HG02970 (cell line): ENCODE measurements around the gene GATA3.

Experiments used
- ATAC-seq: cut with Tn5 transposase; IDR thresholded peaks from one replicate; pipeline ENCODE4 v1.9.1; 2021; ENCODE audit warnings: mild to moderate bottlenecking, moderate library complexity, moderate number of reproducible peaks; ENCODE audit not compliant: unreplicated experiment, low FRiP score

GATA3 gene

DNA sequence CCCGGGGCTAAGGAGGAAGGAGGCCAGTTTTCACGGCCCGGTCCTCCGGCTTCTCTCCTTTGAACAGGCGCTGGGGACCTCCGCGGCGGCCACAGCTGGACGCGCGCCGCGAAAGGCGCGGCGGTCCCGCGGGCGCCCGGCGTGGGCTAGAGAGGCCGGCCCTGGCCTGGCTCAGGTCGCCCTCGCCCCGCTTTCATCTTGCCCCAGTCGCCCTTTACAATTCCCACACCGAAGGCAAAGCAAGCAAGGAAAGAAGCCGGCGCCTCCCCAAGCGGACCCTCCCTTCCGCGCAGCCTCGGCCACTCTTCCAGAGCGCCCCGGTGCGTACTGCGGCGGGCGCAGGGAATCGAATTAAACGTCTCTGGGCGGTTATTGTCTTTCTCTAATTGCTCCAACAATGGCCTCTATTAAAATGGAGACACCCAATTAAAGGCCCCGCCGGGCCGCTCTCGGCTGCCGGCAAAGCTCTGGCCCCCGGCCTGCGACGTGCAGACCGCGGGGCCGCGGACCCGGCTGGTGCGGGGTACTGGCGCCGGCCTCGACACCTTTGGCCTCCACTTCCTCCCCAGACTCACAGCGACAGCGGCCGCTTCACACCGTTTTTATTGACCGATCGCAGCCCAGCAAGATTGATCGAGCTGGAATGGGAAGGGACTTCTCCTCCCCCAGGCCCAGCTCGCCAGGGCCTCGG is 4.5 kb upstream of the GATA3 start:
- ATAC-seq, result no peak

DNA sequence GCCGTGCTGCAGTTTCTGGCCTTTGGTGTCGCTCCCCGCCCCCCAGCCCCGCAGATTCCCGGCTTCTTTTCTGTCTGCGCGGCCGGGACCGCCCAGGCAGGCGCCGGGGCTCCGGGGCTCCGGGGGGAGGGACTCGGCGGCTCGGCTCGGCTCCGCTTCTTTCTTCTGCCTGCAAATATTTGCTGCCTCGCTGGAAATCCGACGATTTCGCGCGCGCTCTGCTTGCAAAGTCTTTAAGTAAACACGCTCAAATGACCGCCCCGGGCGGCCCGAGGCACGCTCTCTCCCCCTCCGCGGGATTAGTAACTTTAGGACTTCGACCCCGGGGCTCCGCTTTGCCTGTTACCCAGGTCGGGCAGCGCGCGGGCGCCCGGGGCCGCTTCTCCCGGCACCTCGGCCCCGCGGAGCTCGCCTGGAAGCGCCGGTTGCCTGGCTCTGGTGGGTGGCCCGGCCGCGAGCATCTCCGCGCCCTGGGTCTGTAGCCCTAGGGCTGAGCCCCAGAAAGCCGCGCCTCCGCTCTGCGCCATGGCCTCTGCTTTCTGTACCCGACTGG is 3.9 kb upstream of the GATA3 start:
- no peak for ATAC-seq

DNA sequence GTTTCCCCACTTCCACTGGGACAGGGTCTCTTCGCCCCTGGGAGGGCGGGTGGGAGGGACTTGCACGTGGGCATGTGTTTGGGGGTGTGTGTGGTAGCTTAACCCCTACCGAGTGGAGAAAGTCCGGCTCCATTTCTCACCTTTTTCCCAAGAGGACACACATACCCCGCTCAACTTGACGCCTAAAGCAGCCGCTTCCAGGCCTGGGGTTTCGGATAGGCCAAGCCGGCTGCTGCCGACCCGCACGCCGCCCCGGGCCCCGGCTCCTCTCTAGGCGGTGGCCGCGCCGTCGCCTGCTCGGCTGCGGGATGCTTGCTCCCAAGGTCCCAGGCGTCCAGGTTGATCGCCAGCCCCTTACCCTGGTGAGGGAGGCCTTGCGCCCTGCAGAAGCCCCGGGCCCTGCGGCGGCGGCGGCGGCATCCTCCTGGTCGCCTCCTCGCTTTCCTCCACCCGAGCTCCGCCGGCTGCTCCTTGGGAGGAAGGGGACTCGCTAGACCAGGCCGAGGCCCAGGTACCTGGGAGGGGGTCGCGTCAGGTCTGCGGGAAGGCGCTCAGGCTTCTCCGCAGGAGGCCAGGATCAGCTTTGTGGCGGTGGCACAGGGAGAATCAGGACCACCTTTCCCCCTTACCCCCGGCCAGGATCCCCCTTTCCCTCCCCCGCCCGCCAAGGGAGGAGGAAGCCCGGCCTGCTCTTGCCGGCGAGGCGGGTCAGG is 3.2 kb upstream of the GATA3 start:
- ATAC-seq, result no peak

DNA sequence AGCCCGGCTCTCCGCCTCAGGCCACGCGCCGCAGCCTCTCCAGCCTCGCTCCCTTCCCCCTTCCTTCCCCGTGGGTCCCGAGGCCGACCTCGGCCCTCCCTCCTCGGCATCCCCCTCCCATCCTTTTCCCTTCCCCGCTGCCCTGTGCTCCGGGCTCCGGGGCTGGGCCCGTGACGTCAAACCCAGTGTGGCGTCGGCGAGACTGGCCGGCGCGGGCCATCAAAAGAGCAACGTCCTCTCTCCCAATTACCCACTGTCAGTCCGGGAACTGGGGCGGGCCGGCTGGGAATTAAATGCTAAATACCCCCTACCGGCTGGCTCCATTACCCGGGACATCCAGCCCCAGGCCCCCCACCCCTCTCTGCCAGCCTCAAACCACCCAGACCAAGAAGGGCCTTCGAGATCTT is 2.6 kb upstream of the GATA3 start:
- no peak for ATAC-seq

DNA sequence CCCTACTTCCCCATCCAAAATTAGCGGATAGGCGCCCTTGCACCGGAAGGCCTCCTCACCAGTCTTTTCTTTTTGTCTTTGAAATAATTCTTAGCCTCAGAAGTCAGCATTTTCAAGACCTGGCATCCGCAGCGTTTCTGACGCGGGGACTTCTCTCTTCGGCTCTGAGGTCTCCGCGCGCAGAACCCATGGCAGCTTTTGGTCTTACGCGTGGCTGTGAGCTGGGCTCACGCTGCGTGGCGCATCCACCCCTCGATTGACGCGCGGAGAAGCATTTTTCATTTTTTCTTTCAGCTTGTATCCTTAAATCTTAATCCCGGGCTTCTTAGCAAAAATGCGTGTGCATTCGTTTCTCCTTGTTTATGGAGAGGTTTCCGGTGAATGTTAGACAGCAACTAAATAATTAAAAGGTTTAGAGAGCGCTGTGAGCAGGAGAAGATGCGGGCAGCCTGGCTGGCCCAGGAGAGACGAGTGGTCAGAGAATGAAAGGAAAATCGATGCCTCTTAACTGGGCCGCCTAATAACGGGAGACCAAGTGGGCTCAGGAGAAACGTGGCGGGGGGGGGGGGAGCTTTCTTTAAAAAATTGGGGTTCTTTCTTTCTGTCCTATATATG is 2.0 kb upstream of the GATA3 start:
- no peak for ATAC-seq

DNA sequence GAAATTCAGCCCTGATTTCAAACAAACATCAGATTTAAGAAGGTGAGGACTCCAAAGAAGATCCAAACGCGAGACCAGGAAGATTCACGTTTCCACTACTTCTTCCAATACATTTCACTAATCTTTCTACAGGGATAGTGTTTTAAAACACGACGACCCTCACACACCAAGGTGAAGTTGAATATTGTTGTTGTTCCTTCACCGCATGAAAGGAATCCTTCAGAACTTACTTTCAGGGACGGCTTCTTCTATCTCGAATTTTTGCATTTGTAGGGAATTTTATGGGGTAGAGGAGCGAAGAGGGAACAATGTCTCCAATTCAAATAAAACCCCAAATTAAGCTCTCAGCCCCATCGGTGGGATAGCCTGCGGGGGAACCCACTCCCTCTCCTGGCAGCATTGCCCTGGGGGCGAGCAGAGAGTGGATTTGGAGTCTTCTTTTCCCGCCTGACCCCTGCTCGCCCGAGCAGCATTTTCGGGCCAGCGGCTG is 1.5 kb upstream of the GATA3 start:
- ATAC-seq, result no peak

DNA sequence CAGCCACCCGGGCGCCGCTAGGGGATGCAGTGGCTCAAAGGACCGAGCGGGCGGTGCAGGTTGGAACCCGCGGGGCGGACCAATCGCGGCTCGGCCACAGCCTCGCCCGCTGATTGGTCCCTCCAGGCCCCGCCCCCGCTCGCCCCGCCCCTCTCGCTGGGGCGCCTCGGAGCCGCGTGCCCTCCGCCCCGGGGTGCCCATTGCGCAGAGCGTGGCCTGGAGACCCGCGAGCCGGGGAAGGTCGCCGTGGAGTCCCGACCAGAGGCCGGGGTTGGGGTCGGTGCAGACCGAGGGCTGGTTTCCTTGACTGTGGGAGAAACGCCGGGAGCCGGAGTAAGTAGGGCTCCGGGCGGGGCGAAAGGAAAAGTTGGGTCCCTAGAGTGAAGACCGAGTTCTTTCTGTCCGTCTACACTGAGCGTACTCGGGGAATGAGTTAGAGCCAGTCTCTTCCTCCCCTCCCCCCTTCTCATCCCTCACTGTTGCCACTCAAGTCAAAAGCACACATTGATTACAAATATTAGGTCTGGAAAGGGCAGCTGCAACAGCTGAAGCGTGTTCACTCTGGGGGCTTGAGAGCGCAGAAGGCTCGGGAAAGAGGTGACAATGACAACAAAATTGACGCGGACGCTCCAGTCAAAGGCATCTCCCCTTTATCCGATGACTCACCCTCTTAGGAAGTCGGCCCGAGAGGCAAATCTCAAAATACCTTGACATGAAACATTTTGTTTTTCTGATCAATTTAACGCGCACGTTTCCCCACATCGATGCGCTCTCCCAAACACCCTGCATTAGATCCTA is 843 bp upstream of the GATA3 start:
- peak; percentile 73 for ATAC-seq

DNA sequence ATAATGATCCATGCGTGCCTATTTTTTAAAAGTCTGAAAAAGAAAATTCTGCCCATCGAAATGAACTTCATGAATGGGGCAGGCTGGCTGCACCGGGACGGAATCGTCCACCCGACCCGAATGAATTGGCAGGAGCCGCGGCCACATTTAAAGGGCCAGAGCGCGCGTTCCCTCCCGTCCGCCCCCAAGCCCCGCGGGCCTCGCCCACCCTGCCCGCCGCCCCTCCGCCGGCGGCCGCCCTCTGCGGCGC is 319 bp upstream of the GATA3 start:
- peak; percentile 2 for ATAC-seq

DNA sequence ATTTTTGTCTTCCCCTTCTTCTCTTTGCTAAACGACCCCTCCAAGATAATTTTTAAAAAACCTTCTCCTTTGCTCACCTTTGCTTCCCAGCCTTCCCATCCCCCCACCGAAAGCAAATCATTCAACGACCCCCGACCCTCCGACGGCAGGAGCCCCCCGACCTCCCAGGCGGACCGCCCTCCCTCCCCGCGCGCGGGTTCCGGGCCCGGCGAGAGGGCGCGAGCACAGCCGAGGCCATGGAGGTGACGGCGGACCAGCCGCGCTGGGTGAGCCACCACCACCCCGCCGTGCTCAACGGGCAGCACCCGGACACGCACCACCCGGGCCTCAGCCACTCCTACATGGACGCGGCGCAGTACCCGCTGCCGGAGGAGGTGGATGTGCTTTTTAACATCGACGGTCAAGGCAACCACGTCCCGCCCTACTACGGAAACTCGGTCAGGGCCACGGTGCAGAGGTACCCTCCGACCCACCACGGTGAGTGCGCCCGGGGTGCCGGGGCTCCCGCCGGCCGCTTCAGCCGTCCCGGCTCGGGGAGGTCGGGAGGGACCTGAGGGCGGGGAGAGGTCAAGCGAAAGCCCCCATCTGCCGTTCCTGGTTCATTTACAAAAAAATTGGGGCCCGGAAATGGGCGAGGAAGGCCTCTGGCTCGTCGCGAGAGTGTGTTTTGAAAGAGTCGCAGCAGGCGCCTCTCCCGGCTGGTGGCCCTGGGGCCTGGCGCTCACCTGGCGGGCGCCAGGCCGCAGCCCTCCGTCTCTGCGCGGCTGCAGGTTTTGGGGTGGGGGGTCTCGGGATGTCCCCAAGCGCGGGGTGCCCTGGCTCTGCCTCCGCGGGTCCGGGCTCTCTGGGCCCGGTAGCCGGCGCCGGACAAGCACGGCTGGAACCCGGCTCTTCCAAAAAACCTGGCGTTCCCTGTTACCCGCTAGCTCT is 1.2 kb downstream of the GATA3 start:
- ATAC-seq, result no peak

DNA sequence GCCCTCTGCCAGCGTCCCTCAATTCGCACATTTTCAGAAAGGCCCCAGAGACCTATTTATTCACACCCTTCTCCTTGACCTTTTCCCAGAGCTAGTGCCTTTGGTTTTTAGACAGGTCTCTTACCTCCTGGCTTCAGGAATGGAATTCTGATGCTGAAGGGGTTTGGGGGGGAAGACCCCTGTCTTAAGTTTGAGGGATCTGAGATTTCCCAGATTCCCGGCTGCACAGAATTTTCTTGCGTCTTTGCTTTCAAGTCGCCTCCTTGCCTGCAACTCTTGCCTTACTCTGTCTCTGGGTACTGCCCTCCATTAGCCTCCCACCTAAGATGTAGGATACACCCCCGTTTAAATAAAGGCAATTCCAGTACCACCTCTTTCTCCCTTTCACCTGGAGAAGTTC is 1.9 kb downstream of the GATA3 start:
- no peak for ATAC-seq

DNA sequence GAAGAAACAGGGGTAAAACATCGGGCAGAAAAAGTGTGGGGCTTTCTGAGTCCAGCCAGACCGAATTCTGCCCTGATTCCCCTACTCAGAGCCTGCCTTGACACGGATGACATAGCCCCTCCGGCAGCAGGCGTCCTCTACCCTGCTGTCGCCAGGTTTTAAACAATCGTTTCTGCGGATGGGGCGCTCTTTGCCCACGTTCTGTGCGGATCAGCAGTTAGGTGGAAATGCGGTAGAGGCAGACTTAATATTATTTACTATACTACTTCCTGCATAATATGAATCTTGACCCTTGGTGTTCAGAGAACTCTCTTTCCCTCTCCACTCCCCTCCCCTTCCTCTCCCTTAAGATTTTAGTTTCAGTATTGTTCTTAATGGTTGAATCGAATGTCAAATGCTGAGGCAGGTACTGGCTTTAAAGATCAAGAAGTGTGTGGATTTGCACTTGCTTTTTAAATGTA is 2.4 kb downstream of the GATA3 start:
- no peak for ATAC-seq

DNA sequence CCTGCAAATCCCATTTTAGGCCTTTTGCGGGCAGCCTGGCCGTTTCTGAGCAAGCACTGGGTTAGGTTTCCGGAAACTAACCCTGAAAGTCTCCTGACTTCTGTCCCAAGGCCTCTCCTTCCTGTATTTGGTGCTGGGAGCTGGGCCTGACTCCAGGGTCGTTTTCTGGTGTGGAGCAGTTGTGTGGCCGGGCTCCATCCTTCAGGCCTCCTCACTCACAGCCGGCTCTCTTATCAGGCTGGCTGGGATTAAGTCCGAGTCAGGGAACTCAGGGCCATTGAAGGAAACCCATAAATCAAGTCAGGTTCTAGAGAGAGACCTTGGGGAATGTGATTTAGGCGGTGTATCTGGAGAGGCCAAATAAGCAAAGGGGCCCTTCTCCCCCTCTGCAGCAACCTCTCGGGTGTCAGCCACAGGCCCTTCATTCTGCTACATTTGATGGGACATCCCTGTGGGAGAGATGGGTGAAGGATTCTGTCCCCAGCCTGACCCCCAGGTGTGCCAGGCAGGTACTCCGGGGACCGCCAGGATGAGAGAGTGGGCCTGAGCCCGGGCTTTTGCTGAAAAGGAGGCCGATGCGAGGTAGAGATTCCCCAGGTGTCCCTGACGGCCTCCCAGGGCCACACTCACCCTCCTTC is 3.3 kb downstream of the GATA3 start:
- ATAC-seq, result no peak

DNA sequence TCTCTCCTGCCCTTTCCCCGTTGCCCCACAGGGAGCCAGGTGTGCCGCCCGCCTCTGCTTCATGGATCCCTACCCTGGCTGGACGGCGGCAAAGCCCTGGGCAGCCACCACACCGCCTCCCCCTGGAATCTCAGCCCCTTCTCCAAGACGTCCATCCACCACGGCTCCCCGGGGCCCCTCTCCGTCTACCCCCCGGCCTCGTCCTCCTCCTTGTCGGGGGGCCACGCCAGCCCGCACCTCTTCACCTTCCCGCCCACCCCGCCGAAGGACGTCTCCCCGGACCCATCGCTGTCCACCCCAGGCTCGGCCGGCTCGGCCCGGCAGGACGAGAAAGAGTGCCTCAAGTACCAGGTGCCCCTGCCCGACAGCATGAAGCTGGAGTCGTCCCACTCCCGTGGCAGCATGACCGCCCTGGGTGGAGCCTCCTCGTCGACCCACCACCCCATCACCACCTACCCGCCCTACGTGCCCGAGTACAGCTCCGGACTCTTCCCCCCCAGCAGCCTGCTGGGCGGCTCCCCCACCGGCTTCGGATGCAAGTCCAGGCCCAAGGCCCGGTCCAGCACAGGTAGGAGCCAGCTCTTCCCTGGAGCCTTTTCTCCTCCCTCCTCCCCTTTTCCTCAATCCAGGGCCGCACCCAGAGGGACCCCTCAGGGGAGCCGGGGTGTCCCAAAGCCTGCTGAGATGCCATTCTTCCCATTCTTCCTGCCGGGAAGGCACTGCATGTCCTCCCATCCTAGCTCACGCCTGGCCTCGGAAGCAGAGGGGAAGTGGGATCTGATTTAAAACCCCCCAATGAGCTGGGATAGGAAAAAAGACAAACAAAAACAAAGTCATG is 4.0 kb downstream of the GATA3 start:
- no peak for ATAC-seq

DNA sequence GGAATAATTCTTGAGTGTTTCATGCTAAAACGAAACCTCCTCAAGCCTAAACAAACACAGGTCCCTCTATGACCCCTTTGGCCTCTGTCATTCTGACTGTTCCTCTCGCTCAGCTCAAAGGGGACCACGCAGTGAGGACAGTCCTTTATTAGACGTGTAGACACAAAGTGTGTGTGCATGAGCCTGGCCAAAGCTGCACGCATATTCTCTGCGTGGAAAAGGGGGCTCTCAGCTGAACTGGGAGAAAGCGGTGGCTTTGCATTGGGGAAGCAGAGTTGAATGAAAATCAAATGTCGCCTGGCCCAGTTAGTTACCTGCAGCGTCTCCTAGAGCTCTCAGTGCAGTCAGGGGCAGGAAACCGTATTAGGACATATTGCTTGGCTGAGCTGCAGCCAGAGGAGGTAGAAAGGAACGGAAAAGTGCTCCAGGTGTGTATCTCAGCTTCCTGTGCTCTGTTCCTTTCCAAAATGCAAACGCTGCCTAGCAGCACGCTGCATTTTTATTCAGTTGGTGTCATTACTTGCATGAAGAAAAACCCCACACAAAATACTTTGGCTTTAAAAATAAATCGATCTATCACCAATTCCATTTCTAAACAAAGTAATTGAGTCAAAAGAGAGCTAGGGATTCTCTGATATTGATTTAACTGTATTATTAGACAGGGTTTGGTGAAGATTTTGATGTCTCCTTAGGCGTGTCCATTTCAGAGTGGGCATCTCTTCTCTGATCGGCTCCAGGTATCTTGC is 4.9 kb downstream of the GATA3 start:
- ATAC-seq, result no peak

DNA sequence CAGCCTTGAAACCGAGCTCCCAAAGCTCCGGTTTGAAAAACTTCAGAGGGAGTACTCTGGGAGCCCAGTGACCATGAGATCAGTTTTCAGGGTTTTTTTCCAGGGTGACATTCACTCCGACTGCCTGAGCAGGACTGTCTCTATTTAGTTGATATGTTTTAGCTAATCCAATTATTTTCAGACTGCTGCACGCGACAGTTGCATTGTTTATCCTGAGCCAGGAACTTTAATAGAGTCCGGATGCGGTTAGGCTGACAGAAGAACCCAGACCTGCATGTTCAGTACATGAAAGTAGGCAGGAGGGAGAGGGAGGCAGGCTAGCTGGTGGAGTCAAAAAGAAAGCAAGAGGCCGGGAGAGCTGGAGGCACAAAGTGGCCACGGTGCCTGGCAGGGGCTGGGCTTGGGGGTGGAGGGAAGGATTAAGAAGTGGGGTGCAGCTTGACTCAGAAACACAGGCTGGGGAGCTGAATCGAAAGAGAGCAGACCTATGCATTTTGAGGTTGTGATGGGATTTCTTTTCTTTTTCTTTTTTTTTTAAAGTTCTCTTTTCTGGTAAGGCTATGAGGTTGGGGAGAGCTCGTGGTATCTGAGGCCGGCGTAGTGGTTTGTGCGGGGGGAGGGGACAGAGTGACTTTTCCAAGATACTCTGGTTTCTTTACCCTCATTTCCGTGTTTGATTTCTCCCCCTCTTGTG is 5.7 kb downstream of the GATA3 start:
- ATAC-seq, result no peak

DNA sequence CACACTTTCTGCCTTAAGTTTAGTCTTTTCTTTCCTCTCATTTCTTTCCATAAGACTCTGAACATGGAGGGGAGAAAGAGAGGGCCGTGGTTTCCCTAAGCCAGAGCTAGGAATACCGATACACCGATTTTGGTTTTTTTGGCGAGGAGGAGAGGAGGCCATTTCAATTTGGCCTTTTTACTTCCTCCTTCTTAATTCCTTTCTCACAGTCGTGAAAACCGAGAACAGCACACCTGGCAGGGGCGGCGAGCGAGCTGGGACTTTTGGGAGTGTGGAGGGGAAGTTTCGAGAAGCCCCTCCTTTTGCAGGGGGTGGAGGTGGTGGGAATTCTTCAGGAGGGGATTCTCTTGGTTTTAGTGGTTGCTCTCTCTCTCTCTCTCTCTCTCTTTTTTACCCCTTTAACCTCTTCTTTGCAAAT is 6.2 kb downstream of the GATA3 start:
- no peak for ATAC-seq
